NCI-H1417 (cell line): ENCODE results near the gene IGFBP1.
"Not testable (repeated sequence)": the region's sequence is repeated elsewhere in the genome, so short reads cannot be mapped to it uniquely, and the experiment has no call there.

Experiments
- DNase-seq, 3 experiments: peaks; one replicate each; lab custom pipeline; 2025; lab: John Stamatoyannopoulos, UW

The IGFBP1 gene

DNA sequence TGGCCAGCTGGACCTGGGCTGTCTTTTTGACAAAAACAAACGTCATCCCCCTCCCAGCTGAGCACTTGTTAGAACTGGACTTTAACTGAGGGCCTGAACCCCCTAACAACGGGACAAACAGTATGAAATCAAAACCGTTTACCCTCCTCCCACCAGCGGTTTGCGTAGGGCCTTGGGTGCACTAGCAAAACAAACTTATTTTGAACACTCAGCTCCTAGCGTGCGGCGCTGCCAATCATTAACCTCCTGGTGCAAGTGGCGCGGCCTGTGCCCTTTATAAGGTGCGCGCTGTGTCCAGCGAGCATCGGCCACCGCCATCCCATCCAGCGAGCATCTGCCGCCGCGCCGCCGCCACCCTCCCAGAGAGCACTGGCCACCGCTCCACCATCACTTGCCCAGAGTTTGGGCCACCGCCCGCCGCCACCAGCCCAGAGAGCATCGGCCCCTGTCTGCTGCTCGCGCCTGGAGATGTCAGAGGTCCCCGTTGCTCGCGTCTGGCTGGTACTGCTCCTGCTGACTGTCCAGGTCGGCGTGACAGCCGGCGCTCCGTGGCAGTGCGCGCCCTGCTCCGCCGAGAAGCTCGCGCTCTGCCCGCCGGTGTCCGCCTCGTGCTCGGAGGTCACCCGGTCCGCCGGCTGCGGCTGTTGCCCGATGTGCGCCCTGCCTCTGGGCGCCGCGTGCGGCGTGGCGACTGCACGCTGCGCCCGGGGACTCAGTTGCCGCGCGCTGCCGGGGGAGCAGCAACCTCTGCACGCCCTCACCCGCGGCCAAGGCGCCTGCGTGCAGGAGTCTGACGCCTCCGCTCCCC lies at the start of gene IGFBP1:
TSS of gene IGFBP1 (plus strand) at position 304 of the 808 bp plus-strand sequence. CDS start at position 469, 165 bp downstream.
- DNase-seq: peak in 2 of 3 experiments; percentile 58 to 64

DNA sequence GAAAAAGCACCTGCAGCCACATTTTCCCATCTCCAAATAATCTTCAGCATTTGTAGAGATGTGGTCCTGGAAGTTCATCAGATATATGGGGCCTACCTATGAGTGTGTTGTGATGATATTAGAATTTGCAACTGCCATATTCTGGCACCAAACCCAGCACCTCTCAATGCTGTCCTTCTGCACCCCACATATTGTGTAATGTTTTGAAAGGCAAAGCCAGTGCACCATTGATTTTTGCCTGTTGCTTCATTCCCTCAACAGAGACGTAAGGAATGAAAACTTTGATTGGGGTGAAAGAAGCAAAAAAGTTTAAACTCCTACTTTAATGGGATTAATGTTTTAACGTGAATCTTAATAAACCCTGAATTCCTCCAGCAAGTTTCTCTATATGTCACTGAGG lies 49.4 kb upstream of the IGFBP1 start:
- DNase-seq: not testable (repeated sequence)

DNA sequence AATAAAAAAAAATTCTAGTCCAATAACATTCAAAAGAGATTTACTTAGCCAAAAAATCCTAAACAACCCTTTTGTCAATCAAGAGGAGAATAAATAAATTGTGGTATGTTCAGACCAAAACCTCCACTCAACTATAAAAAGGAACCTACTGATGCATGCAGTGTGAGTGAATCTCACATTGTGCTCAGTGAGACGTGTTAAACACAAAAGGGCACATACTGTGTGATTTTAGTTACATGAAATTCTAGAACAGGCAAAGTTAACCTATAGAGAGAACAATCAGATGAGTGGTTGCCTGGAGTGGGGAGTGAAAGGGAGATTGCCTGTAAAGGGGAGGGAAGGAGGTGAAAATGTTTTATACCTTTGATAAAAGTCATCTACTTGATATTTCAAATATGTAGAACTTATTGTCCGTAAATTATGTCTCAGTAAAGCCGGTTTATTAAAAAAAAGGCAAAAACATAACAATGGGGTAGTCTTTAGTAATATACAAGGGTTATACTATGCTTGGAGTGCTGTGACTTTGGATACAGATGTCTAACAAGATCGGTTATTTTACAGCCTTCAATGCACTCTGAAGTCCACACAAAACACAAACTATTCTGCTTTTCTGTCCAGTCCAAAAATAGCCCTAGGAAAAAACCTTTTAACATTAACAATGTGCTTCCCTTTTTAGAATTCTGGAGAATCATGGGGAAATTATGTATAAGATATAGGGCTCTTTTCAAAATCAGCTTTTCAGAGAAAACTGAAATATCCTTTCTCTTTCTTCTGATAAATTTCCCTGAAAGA lies 46.2 kb upstream of the IGFBP1 start:
- DNase-seq: peak in 1 of 3 experiments; percentile 28

DNA sequence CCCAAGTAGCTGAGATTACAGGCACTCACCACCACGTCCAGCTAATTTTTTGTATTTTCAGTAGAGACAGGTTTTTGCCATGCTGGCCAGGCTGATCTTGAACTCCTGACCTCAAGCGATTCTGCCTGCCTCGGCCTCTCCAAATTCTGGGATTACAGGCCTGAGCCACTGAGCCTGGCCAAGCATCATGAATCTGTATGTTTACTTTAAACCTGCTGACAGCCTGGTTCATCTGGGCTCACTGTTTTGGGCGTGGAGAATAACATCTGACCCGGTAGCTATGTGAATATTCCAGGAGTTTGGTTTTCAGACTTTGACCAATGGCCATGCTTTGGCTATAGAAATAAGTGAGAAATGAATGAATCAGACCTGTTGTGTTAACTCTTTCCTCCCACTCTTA lies 41.8 kb upstream of the IGFBP1 start:
- not testable (repeated sequence) for DNase-seq

DNA sequence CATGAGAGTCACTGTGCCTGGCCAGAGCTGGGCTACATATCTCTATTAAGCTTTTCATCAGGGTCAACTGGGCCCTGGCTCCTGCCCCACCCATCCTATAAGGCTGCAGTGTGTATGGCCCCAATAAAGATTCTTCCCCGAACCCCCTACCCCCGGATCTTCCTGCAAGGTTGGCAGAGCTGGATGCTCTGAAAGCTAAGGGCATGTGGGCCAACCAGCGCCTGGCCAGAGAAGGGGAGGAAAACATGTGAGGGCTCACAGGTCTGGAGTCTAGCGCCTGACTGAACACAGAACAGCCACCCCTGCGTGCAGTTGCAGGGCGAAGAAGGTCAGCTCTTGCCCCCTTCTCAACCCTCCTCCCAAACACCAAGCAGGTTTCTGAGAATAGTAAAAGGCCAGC lies 39.6 kb upstream of the IGFBP1 start:
- not testable (repeated sequence) for DNase-seq

DNA sequence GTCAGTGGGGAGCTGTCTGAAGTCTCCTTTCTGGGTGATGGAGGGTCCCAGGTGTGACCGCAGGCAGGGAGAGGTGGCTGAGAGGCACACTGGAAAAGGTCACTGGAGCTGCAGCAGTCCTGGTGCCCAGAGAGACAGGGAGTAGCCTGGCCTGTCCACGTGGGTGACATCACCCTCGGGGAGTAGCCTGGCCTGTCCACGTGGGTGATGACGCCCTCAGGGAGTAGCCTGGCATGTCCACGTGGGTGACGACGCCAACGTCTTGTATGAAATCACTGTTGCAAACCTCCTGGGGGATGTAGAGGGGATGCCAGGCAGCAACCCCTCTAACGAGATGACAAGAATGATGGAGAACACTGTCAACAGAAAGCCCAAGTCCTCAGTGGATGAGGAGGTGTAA lies 35.3 kb upstream of the IGFBP1 start:
- not testable (repeated sequence) for DNase-seq

DNA sequence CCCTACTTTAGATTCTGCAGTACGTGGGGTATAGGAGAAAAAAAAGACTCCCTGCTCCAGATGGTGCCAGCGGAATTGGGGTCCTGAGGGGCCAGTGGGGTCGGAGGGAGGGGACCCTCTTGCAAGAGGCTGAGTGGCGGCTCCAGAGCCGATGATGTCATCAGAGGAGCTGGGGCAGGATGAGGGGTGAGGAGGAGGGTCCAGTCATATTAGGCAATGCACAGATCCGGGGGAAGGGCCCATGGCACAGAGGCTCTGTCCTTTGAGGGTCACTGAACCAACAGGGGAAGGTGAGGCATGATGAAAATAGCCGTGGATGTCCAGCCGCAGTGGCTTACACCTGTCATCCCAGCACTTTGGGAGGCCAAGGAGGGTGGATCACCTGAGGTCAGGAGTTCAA lies 34.8 kb upstream of the IGFBP1 start:
- DNase-seq: not testable (repeated sequence)

DNA sequence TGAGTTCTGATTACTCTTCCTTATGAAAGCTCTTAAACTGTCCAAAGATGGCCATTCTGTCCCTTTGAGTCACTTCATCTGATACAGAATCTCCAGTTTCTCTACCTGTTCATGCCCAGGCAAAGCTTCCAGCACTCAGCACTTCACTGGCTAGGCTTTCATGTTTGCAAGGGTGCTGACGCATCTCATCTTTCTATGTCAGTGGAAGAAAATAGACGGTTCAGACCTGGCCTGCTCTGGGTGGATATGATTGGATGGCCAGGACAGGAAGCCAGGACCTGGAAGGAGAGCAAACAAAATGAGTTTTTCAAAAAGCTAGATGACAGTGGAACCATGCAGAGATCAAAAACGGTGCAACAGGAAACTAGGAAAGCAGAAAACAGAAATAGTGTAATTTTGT lies 32.6 kb upstream of the IGFBP1 start:
- DNase-seq: peak in 2 of 3 experiments; percentile 47 to 70

DNA sequence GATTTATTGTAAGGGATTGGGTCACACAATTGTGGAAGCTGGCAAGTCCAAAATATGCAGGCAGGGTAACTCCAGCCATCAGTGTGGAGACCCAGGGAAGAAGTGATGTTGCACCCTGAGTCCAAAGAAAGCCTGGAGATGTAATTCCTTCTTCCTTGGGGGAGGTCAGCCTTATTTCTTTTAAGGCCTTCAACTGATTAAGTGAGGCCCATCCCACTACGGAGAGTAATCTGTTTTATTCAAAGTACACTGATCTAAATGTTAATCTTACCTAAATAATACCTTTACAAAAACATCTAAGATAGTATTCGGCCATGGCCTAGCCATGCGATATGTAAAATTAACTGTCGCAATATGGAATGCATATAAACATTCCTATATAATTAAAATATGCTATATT lies 31.4 kb upstream of the IGFBP1 start:
- not testable (repeated sequence) for DNase-seq

DNA sequence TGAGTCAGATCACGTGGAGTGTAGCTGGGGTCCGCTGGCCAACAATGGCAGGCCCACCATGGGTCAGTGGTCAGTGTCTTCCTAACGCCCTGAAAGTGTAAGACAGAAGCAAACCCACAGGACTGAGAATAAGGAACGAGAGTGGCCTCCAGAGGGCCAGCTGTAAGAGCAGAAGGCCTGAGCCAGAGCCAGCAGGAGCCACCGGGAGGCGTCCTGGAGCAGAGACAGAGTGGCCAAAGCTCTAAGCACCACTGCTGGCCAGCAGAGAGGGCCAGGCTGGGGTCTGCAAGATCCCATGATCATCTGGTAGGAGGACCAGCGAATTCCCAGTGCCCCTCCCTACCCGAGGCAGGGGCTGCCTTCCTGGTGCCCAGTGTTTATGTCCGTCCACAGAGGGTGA lies 24.6 kb upstream of the IGFBP1 start:
- DNase-seq: no peak

DNA sequence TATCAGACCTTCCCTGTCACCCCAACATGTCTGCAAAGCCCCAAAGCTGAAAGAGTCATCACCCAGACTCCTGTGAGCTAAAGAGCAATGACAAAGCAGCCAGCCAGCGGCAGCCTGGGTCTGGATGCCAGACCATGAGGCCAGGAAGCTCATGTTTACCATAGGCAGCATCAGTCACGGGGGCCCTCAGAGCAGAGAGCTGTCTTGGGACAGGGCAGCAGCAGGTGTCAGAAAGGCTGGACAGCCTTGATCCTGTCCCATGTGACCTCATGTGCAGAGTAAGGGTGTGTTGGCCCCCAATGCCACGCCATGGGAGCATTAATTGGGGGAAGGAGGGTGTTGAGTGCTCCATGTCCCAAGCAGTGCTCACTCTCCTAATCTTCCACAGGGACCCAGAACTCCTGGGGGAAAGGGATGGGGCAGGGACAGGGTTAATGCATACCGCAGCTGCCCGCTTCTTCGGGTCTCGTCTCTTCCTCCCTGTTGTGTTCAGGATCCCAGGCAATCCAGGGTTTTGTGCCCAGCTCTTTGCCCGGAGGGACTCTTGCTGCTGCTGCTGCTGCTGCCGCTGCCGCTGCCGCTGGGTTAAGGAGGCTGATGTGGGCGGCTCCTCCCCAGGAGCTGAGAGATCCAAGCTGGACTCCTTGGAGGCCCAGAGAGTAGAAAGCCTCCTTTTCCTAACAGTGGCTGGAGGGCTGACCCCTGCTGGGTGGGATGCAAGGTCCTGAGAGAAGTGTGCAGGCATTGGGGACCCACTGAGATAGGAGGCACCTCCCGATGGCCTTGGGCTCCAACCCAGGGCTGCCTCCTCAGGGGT lies 22.5 kb upstream of the IGFBP1 start:
- DNase-seq: no peak

DNA sequence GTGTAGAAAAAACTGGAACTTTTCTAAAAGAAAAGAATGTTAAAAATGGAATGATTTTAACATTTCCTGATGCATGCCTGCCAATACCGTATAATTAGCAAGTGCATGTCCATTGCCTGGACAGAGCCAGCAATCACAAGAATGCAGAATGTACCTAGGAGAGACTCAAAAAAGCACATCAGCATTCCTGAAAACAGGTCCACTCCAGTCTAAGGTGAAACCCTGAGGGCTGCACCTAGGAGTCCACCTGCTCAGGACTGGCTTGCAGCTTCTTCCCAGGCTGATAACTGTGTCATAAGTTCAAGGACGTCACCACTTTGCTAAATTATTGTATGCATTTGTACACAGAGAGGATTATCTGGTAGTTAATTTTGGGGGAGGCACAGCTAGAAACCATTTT lies 20.8 kb upstream of the IGFBP1 start:
- no peak for DNase-seq

DNA sequence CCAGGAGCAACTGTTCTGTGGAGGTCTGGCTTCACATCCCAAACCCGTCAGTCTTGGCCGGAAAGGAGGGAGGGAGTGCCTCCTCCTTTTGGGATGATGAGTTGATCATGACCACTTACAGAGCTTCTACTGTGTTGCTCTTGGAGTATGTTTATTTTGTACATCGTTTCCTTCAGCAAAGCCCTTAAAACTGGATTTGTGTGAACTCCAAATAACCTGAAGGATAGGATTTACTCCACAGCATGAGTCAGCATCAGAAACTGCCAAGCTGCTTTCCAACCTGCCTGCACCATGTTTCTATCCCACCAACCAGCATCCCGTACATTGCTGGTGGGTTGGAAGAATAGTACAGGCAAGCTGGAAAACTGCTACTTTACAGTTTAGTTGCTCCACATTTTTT lies 18.9 kb upstream of the IGFBP1 start:
- no peak for DNase-seq

DNA sequence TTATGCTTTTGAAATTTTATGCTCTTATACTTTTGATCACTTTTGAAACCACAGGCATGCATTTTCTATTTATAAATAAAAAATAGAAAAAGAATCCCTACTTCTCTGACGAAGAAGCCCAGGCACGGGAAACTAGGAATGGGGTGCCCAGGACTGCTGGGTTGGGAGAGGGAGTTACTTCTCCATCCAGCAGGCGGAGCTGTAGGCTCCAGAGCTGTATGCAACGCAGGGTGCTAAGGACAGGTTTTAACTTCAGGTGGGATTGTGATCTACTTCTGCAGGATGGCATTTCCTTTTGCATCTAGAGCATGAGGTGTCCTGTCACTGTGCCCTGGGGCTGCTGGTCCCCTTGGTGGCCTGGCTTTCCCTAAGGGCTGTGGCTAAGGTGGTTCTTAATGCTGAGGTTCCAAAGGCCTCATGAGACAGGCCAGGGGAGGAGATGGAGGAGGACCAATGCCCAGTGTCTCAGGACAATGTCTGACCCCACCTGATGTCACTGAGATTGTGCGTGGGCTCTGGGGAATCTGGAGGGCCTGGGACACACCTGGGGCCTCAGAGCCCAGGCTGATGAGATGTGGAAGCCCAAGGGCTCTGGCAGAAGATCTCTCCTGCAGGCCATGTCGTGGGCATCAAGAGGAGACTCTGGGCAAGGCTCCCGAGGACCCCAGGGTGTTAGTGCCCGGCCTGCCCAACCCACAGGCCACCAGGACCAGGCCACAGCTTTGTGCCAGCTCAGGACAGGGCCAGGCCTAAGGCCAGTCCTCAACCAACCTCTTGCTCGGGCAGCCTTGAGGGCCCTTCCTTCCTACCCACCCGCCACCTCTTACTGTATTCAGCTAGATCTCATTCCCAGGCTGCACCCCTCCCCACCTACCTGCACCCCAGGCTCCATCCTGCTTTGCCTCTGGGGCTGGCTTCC lies 15.9 kb upstream of the IGFBP1 start:
- DNase-seq: no peak

DNA sequence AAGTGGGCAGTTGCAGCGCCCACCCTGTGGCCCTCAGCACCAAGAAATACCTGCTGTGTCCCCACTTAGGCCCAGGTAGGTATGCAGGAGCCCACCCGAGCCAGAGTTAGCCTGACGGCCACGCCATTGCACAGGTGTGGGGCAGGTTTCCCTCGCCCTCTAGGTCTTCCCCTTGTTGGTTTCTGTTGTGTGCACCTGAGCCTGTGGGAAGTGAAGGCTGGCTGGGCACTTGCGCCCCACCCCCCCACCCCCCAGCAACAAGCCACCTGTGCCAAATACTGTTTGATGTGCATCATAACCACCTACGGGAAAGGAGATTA lies 15.3 kb upstream of the IGFBP1 start, which contains the start of gene CCDC201:
TSS of gene CCDC201 (minus strand) at position 48 of the 320 bp plus-strand sequence. CDS start 75 bp downstream, outside the sequence.
- no peak for DNase-seq

DNA sequence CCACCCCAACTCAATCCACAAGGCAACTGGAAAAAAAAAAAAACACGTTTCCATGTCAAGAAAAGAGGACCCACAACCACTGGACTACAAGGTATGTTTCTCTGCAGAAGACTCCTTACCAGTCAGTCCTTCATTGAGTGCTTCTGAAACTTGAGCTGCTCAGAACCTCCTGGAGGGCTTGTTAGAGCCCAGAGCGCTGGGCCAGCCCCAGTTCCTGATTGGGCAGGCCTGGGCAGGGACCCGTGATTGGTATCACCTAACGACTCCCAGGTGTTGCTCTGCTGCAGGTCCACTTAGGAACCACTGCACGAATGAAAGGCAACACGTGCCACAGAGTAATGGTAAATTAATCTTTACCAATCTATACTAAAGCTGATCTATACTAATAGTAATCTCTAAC lies 14.9 kb upstream of the IGFBP1 start:
- peak in 1 of 3 experiments; percentile 27 for DNase-seq

DNA sequence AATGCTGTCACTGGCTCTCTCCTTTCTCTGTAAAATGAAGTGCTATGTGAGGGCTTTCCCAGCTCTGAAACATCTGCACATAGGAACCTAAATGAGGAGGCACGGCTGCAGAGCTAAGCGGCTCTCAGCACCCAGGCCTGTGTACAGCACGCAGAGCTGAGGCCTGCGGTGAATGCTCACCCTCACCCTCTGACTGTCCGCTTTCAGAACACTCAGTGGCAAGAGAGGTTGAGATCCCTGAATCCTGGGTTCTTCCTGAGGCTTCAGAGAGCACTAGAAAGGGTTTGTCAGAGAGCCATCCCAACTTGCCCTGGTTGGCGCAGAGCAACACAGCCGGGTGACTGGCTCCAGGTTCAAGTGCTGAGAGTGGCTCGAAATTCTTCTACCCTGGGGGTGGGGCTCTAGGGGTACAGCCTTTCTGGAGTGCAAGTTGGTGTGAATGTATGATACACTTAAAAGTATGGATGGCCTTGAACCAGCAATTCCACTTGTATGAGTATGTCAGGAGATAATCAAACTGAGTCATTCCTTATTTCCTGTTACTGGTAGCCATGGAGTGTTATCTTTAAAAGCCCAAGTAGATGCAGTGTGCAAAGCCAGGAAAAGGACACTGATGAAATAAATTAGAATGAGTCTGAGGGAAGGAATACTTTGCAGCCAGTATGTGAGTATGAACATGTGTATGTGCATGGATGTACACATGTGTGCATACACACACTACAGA lies 13.7 kb upstream of the IGFBP1 start:
- no peak for DNase-seq

DNA sequence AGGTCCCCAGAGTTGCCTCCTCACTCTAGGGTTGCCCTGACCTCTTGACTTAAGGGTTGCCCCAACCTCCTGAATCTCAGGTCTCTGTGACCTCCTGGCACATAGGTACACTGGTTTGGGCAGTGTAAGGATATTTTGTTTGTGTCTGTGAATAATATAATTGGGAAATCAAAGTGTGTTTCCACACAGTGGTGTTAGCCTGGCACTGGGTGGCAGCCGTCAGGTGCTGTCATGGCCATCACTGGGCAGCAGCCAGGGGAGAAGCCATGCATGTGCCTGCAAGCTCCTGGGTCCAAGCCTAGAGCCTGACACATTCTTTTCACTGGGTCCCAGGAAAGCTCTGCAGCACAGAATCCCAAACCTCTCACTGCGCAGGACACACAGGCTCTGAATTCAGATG lies 11.8 kb upstream of the IGFBP1 start:
- DNase-seq: no peak

DNA sequence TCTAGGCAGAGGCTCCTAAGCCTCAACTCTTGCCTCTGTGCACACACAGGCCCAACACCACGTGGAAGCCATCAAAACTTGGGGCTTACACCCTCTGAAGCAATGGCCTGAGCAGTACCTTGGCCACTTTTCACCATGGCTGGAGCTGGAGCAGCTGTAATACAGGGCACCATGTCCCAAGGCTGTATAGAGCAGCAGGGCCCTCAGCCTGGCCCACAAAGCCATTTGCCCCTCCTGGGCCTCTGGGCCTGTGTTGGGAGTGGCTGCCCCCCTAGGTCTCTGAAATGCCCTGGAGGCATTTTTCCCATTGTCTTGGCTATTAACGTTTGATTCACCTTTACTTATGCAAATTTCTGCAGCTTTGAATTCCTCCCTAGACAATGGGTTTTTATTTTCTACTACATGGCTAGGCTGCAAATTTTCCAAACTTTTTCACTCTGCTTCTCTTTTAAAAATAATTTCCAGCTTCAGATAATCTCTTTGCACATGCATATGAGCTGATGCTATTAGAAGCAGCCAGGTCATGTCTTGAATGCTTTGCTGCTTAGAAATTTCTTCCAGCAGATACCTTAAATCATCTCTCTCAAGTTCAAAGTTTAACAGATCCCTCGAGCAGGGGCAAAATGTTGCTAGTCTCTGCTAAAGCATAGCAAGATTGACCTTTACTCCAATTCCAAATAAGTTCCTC lies 9.7 kb upstream of the IGFBP1 start:
- DNase-seq: no peak

DNA sequence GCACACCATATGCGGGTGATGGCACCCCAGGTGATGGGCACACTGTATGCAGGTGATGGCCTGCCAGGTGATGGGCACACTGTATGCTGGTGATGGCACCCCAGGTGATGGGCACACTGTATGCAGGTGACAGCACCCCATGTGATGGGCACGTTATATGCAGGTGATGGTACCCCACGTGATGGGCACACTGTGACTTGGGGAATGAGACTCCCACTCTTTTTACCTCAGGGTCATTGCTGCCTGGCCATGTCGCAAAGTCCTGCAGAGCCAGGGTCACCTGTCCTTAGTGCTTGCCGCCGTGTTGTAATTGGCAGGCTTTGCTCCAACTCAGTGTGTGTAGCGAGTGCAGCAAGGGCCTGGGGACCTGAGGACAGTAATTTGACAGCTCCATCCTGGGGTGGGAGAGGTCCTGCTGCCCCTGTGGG lies 7.8 kb upstream of the IGFBP1 start:
- DNase-seq: no peak
